Body of pancreas (tissue), 4 donors: ENCODE results near the gene MORF4L2.

Experiments used
- POLR2A ChIP-seq, 3 donors: fragments of 450-650 bp; IDR thresholded peaks; one replicate each; pipeline ENCODE4 v1.6.1; 2016; ENCODE audit warnings: antibody characterized with exemption in 3 of 3, mild to moderate bottlenecking in 2 of 3
- TF ChIP-seq, protein P1 (sequence below), 7 experiments: fragments of 450-650 bp in 4 of 7; fragments of 200-600 bp in 3 of 7; sonication (generic) in 3 of 7; IDR thresholded peaks; one replicate each; pipeline ENCODE4 v1.5.1; 2016 to 2019; ENCODE audit warnings: antibody characterized with exemption in 7 of 7

DNA sequence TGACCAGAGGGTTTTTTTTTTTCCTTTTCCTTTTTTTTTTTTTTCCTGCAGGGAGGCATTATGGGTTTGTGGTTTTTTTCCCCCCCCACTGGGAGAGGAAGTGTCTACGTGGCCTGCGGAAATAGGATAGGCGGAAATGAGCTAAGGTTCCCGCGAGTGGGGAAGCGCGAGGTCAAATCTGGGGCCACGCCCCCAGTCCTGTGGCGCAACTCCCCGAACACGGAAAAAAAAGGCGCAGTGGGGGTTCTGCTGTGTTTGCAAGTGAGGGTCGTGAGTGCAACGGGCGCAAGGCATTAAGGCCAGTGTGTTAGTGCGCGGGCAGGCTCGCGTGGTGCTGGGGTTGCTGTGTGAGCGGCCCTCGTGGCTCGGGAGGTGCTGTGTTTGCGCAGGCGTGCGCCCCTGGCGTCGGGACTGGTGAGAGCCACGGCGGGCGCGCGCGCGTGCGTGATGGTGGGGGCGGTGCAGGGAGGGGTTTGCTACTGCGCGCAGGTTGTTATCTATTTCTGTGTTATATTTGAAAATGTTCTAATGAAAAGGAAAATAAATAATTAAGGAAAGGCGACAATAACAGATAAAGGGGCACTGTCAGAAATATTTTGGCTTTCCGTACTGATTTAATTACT is 685 bp upstream of the MORF4L2 start:
- peak in 1 of 3 donors; percentile 54 for TF ChIP-seq POLR2A (IDR thresholded peaks at IDR 0.05)
- TF ChIP-seq, protein P1, sequence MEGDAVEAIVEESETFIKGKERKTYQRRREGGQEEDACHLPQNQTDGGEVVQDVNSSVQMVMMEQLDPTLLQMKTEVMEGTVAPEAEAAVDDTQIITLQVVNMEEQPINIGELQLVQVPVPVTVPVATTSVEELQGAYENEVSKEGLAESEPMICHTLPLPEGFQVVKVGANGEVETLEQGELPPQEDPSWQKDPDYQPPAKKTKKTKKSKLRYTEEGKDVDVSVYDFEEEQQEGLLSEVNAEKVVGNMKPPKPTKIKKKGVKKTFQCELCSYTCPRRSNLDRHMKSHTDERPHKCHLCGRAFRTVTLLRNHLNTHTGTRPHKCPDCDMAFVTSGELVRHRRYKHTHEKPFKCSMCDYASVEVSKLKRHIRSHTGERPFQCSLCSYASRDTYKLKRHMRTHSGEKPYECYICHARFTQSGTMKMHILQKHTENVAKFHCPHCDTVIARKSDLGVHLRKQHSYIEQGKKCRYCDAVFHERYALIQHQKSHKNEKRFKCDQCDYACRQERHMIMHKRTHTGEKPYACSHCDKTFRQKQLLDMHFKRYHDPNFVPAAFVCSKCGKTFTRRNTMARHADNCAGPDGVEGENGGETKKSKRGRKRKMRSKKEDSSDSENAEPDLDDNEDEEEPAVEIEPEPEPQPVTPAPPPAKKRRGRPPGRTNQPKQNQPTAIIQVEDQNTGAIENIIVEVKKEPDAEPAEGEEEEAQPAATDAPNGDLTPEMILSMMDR (IDR thresholded peaks at IDR 0.05): peak; percentile 12 to 73 (median 62)
